Spleen (tissue), 11 donors: ENCODE measurements around the gene PTCH1. TPM values are rescaled to one million over a fixed set of nuclear protein-coding genes. Genes with fewer than 3 reads are reported as not detected.

Experiments
- DNase-seq: peaks from one replicate; pipeline ENCODE4 v3.0.0-alpha.2; 2020
- H3K27ac ChIP-seq, 8 donors: fragments of 200-600 bp; sonication (generic) in 7 of 8; 1 replicate in 4 of 8; 2 replicates in 4 of 8; pipeline versions ENCODE4 v1.5.0 to v1.8.0; 2016 to 2021; ENCODE audit warnings: inconsistent platforms in 4 of 8, mild to moderate bottlenecking in 4 of 8, moderate library complexity in 1 of 8
- H3K27me3 ChIP-seq, 7 donors: fragments of 200-600 bp; sonication (generic) in 6 of 7; replicated peaks in 1 of 7; 1 replicate in 4 of 7; 2 replicates in 3 of 7; pipeline versions ENCODE4 v1.5.0 to v1.8.0; 2016 to 2021; ENCODE audit warnings: inconsistent platforms in 3 of 7, mild to moderate bottlenecking in 1 of 7
- H3K36me3 ChIP-seq, 6 donors: fragments of 200-600 bp; sonication (generic) in 5 of 6; 1 replicate in 4 of 6; 2 replicates in 2 of 6; pipeline versions ENCODE4 v1.5.0 to v1.8.0; 2016 to 2021; ENCODE audit warnings: inconsistent platforms in 2 of 6
- H3K4me1 ChIP-seq, 6 donors: fragments of 200-600 bp; sonication (generic) in 5 of 6; 1 replicate in 3 of 6; 2 replicates in 3 of 6; pipeline versions ENCODE4 v1.5.0 to v1.8.0; 2016 to 2021; ENCODE audit warnings: inconsistent platforms in 3 of 6
- H3K4me3 ChIP-seq, 8 donors: fragments of 200-600 bp; sonication (generic) in 7 of 8; 1 replicate in 4 of 8; 2 replicates in 4 of 8; pipeline versions ENCODE4 v1.5.0 to v1.8.0; 2016 to 2021; ENCODE audit warnings: inconsistent platforms in 4 of 8, mild to moderate bottlenecking in 4 of 8, moderate library complexity in 2 of 8
- H3K9me3 ChIP-seq, 8 donors: fragments of 200-600 bp; sonication (generic) in 7 of 8; 1 replicate in 4 of 8; 2 replicates in 4 of 8; pipeline versions ENCODE4 v1.5.0 to v1.8.0; 2016 to 2021; ENCODE audit warnings: inconsistent platforms in 4 of 8
- POLR2A ChIP-seq, 3 donors: fragments of 450-650 bp; IDR thresholded peaks; one replicate each; pipeline ENCODE4 v1.5.1; 2017; ENCODE audit warnings: antibody characterized with exemption in 3 of 3, mild to moderate bottlenecking in 1 of 3
- POLR2AphosphoS5 ChIP-seq, 3 donors: sonication (generic); formaldehyde crosslinking; IDR thresholded peaks; one replicate each; pipeline ENCODE4 v1.5.1; 2017; ENCODE audit warnings: antibody characterized with exemption in 3 of 3
- WGBS, 5 donors: extraction: QIAGEN DNeasy Blood & Tissue Kit in 3 of 5; methylation state at CpG; one replicate each; pipeline versions ENCODE4 v1.1.5 to v1.1.7; 2013 to 2018; 5-methylcytosine and 5-hydroxymethylcytosine counted together
- intact Hi-C: fragments of 100-400 bp; cut with DNase I; formaldehyde crosslinking; loops from one replicate; pipeline ENCODE4 v1.15.0; 2023; ENCODE audit warnings: low total_unique reads
- polyA plus RNA-seq, 3 donors: library from polyadenylated mRNA; stranded (reverse); fragments of 200-250 nt; gene quantifications; one replicate each; pipeline ENCODE4 v1.2.1, GENCODE V29; 2013
- total RNA-seq, 7 donors: library from RNA; depleted of rRNA in 3 of 7; stranded (reverse); fragments of >200 nt in 3 of 7; fragmentation: NEBNext Ultra II Directional in 4 of 7; extraction: Animal tissue kit (Norgen Biotek cat#: 25700) in 4 of 7; gene quantifications; one replicate each; pipeline versions ENCODE4 v1.1.0 to v1.2.1, GENCODE V29; 2016 to 2021
- TF ChIP-seq, protein P1 (sequence below), 11 experiments: fragments of 200-600 bp in 7 of 11; fragments of 450-650 bp in 4 of 11; sonication (generic) in 4 of 11; IDR thresholded peaks in 8 of 11; conservative IDR thresholded peaks in 3 of 11; 1 replicate in 7 of 11; 2 replicates in 4 of 11; pipeline versions ENCODE4 v1.4.0 to v1.8.0; 2016 to 2021; ENCODE audit warnings: antibody characterized with exemption in 11 of 11, inconsistent platforms in 4 of 11, mild to moderate bottlenecking in 1 of 11
- donor health status: healthy with polysubstance abuse.
- donor health status: DM: no; HTN: no; CAD: no; lungs with moderate emphysema.
- donor health status: DM: no; HTN: no; CAD: no.
- donor health status: Bipolar disorder and iron deficiency.
- donor health status: healthy.
- donor health status: DM: no; HTN: no; CAD: no.
- donor health status: DM: yes; HTN: yes; CAD: no.

Gene PTCH1
- total and polyA plus RNA-seq, 10 donors = 0.70 to 32.1 (median 11.3) TPM

DNA sequence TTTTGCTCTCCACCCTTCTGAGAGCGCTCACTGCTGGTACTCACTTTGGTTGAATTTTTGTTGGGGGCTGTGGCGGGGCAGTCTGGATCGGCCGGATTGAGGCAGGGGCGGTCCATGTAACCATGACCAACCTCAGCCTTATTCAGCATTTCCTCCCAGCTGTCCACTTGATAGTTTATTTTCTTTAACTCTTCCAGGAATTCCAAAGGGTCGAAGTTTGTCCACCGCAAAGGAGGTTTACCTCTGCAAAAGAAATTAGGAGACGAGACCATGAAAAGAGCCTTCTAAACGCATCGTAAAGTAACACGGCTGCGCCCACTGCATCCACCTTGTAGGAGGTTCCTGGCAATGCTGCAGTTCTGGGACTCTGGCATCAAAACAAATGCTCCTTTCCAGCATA is 36.4 kb downstream of the PTCH1 start:
- H3K27me3 ChIP-seq = peaks cover 0 to 6% (median 0%) of the 10 kb centered on the region in 7 donors

DNA sequence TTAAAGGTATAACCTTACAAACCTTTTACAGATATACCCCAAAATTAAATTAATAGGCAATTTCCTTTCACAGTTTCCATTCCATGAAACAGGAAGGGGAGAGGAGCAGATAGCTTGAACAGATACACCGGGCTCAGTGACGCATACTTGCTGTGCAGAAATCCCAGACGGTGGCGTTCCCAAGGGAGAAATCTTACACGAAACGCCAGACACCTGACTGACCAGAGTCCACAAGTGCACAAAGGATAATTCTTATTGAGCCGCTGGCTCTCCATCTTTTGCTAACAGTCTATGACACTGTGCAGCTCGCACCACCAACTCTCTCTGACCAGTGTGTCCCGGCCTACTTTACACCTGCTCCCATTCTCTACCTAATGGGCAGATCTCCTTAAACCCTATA is 37.4 kb downstream of the PTCH1 start:
- no peak for DNase-seq
- peaks cover 0 to 6% (median 0%) of the 10 kb centered on the region in 7 donors for H3K27me3 ChIP-seq
- H3K27ac ChIP-seq = no peak overlapping the region
- intact Hi-C loops = no loop called here
- no peaks in the 10 kb centered on the region for H3K9me3 ChIP-seq
- H3K36me3 ChIP-seq = peaks cover 0 to 64% (median 17%) of the 10 kb centered on the region in 6 donors
- no peak overlapping the region for H3K4me3 ChIP-seq
- 93 to 95% (median 94%) methylated on average over 9 of the region's 9 CpGs for WGBS, 5 donors
- TF ChIP-seq POLR2AphosphoS5 (IDR thresholded peaks at IDR 0.05) (no peak), POLR2A (IDR thresholded peaks at IDR 0.05) (no peak)
- TF ChIP-seq, protein P1, sequence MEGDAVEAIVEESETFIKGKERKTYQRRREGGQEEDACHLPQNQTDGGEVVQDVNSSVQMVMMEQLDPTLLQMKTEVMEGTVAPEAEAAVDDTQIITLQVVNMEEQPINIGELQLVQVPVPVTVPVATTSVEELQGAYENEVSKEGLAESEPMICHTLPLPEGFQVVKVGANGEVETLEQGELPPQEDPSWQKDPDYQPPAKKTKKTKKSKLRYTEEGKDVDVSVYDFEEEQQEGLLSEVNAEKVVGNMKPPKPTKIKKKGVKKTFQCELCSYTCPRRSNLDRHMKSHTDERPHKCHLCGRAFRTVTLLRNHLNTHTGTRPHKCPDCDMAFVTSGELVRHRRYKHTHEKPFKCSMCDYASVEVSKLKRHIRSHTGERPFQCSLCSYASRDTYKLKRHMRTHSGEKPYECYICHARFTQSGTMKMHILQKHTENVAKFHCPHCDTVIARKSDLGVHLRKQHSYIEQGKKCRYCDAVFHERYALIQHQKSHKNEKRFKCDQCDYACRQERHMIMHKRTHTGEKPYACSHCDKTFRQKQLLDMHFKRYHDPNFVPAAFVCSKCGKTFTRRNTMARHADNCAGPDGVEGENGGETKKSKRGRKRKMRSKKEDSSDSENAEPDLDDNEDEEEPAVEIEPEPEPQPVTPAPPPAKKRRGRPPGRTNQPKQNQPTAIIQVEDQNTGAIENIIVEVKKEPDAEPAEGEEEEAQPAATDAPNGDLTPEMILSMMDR (IDR thresholded peaks at IDR 0.05 in 8 of 11, conservative IDR thresholded peaks at IDR 0.05 in 3 of 11) = no peak
- no peaks in the 10 kb centered on the region for H3K4me1 ChIP-seq

More for the DNA sequence above, 36.4 kb downstream of the PTCH1 start:
- WGBS, 5 donors = 89 to 94% (median 93%) methylated on average over 12 of the region's 12 CpGs
- TF ChIP-seq POLR2A (IDR thresholded peaks at IDR 0.05) (no peak), POLR2AphosphoS5 (IDR thresholded peaks at IDR 0.05) (no peak)
- TF ChIP-seq, protein P1 (IDR thresholded peaks at IDR 0.05 in 8 of 11, conservative IDR thresholded peaks at IDR 0.05 in 3 of 11) = no peak
- peaks cover 0 to 53% (median 12%) of the 10 kb centered on the region in 6 donors for H3K36me3 ChIP-seq
- H3K27ac ChIP-seq = no peak overlapping the region
- DNase-seq = no peak
- no peak overlapping the region for H3K4me3 ChIP-seq
- no peaks in the 10 kb centered on the region for H3K4me1 ChIP-seq
- no peaks in the 10 kb centered on the region for H3K9me3 ChIP-seq
- intact Hi-C loops = no loop called here

DNA sequence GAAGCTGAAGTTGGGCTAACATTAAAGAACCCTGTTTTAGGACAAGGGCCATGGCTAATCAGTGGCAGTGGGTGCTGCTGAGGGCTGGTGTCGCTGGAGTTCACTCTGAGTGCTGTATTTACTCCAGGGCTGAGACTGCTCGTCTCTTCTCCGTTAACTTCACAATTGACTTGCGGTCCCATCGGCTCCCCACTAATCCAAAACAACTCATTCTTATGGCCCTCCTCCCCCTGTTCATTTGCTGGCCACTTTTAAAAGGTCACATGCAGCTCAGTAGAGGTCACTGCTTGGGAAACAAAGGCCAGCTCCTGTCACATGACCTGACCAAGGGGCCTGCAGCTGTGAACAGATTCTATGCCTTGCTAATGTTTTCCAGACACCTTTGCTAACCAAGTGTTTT is 38.4 kb downstream of the PTCH1 start:
- Histone ChIP-seq H3K27ac (no peak overlapping the region), H3K9me3 (no peaks in the 10 kb centered on the region), H3K4me1 (no peaks in the 10 kb centered on the region), H3K36me3 (peaks cover 0 to 74% (median 19%) of the 10 kb centered on the region in 6 donors), H3K27me3 (peaks cover 0 to 6% (median 0%) of the 10 kb centered on the region in 7 donors), H3K4me3 (no peak overlapping the region)
- TF ChIP-seq, protein P1 (IDR thresholded peaks at IDR 0.05 in 8 of 11, conservative IDR thresholded peaks at IDR 0.05 in 3 of 11) = no peak
- no peak for TF ChIP-seq POLR2AphosphoS5 (IDR thresholded peaks at IDR 0.05)
- TF ChIP-seq POLR2A (IDR thresholded peaks at IDR 0.05) = no peak
- DNase-seq = no peak
- WGBS, 5 donors = 86 to 97% (median 88%) methylated on average over 5 of the region's 5 CpGs
- intact Hi-C loops = no loop called here

DNA sequence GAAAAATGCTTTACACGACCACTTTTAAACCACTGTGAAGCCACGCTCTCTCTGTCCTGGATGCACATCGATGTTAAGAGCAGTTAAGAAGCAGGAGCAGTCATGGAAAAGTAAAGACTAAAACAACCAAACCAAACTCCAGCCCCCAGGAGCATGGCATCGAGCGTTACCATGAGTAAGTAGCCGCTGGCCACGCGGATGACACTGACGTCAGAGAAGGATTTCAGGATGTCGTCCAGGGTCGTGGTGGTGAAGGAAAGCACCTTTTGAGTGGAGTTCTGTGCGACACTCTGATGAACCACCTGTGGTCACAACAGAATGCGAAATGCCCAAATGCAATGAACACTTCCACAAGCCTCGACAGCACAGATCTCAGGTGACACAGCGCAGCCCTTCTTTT is 38.9 kb downstream of the PTCH1 start:
- Histone ChIP-seq H3K36me3 (peaks cover 0 to 78% (median 21%) of the 10 kb centered on the region in 6 donors), H3K4me1 (no peaks in the 10 kb centered on the region), H3K4me3 (no peak overlapping the region), H3K27me3 (peaks cover 0 to 6% (median 0%) of the 10 kb centered on the region in 7 donors), H3K9me3 (no peaks in the 10 kb centered on the region), H3K27ac (no peak overlapping the region)
- WGBS, 5 donors = 91 to 96% (median 93%) methylated on average over 15 of the region's 15 CpGs
- DNase-seq = no peak
- TF ChIP-seq, protein P1 (IDR thresholded peaks at IDR 0.05 in 8 of 11, conservative IDR thresholded peaks at IDR 0.05 in 3 of 11) = no peak
- TF ChIP-seq POLR2AphosphoS5 (IDR thresholded peaks at IDR 0.05) = no peak
- TF ChIP-seq POLR2A (IDR thresholded peaks at IDR 0.05) = no peak
- intact Hi-C loops = no loop called here
